CD14-positive monocyte (primary cell): ENCODE data around the gene RRP9. TPM values are rescaled to one million over a fixed set of nuclear protein-coding genes. Genes with fewer than 3 reads are reported as not detected.

Source experiments
- DNase-seq, 3 donors: peaks; one replicate each; pipeline ENCODE4 v3.0.0-alpha.2; 2011 to 2022
- H2AFZ ChIP-seq: 2 replicates; pipeline ENCODE4 v1.6.0; 2012; ENCODE audit warnings: mild to moderate bottlenecking, low read depth, low read length, inconsistent platforms; ENCODE audit not compliant: insufficient read depth, poor library complexity, severe bottlenecking
- H3K27ac ChIP-seq, 2 donors: 1 replicate in 1 of 2; 2 replicates in 1 of 2; pipeline ENCODE4 v1.5.1; 2012 to 2013; ENCODE audit warnings: low read length in 2 of 2, control low read depth in 1 of 2, inconsistent platforms in 1 of 2, low read depth in 1 of 2, mild to moderate bottlenecking in 1 of 2
- H3K27me3 ChIP-seq, 2 donors: one replicate each; pipeline versions ENCODE4 v1.6.0 to v1.6.1; 2011 to 2013; ENCODE audit warnings: low read length in 2 of 2; ENCODE audit not compliant: control insufficient read depth in 2 of 2, insufficient read depth in 2 of 2
- H3K36me3 ChIP-seq, 2 donors: replicated peaks in 1 of 2; 1 replicate in 1 of 2; 2 replicates in 1 of 2; pipeline versions ENCODE4 v1.5.1 to v1.6.1; 2012 to 2013; ENCODE audit warnings: low read length in 2 of 2, control low read depth in 1 of 2, inconsistent platforms in 1 of 2, mild to moderate bottlenecking in 1 of 2; ENCODE audit not compliant: insufficient read depth in 2 of 2, control insufficient read depth in 1 of 2
- H3K4me1 ChIP-seq, 2 donors: 1 replicate in 1 of 2; 2 replicates in 1 of 2; pipeline versions ENCODE4 v1.5.1 to v1.6.1; 2012 to 2013; ENCODE audit warnings: low read length in 2 of 2, control low read depth in 1 of 2, inconsistent platforms in 1 of 2, mild to moderate bottlenecking in 1 of 2, moderate library complexity in 1 of 2; ENCODE audit not compliant: insufficient read depth in 2 of 2, control insufficient read depth in 1 of 2
- H3K4me2 ChIP-seq: replicated peaks from 2 replicates; pipeline ENCODE3; 2012; ENCODE audit warnings: low read length, moderate library complexity, mild to moderate bottlenecking; ENCODE audit not compliant: poor library complexity, severe bottlenecking; ENCODE audit errors: extremely low read depth
- H3K4me3 ChIP-seq, 3 experiments: fragments of 200-600 bp in 1 of 3; sonication (generic) in 1 of 3; replicated peaks in 1 of 3; 1 replicate in 2 of 3; 2 replicates in 1 of 3; pipeline ENCODE4 v1.5.1; 2011 to 2013; ENCODE audit warnings: low read length in 3 of 3, mild to moderate bottlenecking in 3 of 3, control low read depth in 2 of 3, low read depth in 2 of 3, inconsistent platforms in 1 of 3, moderate library complexity in 1 of 3
- H3K79me2 ChIP-seq: 2 replicates; pipeline ENCODE4 v1.6.0; 2012; ENCODE audit warnings: mild to moderate bottlenecking, control low read depth, inconsistent platforms, low read length, moderate library complexity; ENCODE audit not compliant: insufficient read depth
- H3K9ac ChIP-seq: 2 replicates; pipeline ENCODE4 v1.6.0; 2017; ENCODE audit warnings: low read length, mild to moderate bottlenecking; ENCODE audit not compliant: insufficient read depth, poor library complexity, severe bottlenecking
- H3K9me3 ChIP-seq, 2 donors: replicated peaks in 1 of 2; 1 replicate in 1 of 2; 2 replicates in 1 of 2; pipeline versions ENCODE4 v1.5.1 to v1.6.1; 2012 to 2013; ENCODE audit warnings: low read length in 2 of 2, control low read depth in 1 of 2; ENCODE audit not compliant: control insufficient read depth in 1 of 2, insufficient read depth in 1 of 2
- H4K20me1 ChIP-seq: 2 replicates; pipeline ENCODE4 v1.6.0; 2012; ENCODE audit warnings: mild to moderate bottlenecking, low read length, control low read depth, moderate library complexity; ENCODE audit not compliant: insufficient read depth
- H3K27ac Mint-ChIP-seq, 7 donors: one replicate each; pipeline ENCODE4 v1.8.0; 2020; ENCODE audit warnings: mild to moderate bottlenecking in 7 of 7, mixed read lengths in 7 of 7, moderate library complexity in 6 of 7, inconsistent platforms in 2 of 7
- H3K27me3 Mint-ChIP-seq, 3 donors: one replicate each; pipeline ENCODE4 v1.8.0; 2021 to 2022; ENCODE audit warnings: low read depth in 3 of 3, mild to moderate bottlenecking in 3 of 3, mixed read lengths in 3 of 3, moderate library complexity in 3 of 3, inconsistent platforms in 1 of 3
- H3K36me3 Mint-ChIP-seq, 2 donors: one replicate each; pipeline ENCODE4 v1.8.0; 2020; ENCODE audit warnings: mixed read lengths in 2 of 2, inconsistent platforms in 1 of 2, mild to moderate bottlenecking in 1 of 2
- H3K4me1 Mint-ChIP-seq: one replicate; pipeline ENCODE4 v1.8.0; 2020; ENCODE audit warnings: mild to moderate bottlenecking, mixed read lengths
- H3K4me3 Mint-ChIP-seq, 2 donors: one replicate each; pipeline ENCODE4 v1.8.0; 2020; ENCODE audit warnings: mild to moderate bottlenecking in 2 of 2, mixed read lengths in 2 of 2, moderate library complexity in 1 of 2
- H3K9me3 Mint-ChIP-seq, 7 donors: one replicate each; pipeline ENCODE4 v1.8.0; 2020 to 2022; ENCODE audit warnings: mixed read lengths in 7 of 7, mild to moderate bottlenecking in 6 of 7, moderate library complexity in 6 of 7, inconsistent platforms in 2 of 7
- WGBS: methylation state at CpG from one replicate; pipeline ENCODE4 v1.1.5; 2013; ENCODE audit warnings: missing lambda C conversion rate; ENCODE audit not compliant: insufficient coverage; 5-methylcytosine and 5-hydroxymethylcytosine counted together
- intact Hi-C, 2 donors: fragments of 100-400 bp; cut with micrococcal nuclease; formaldehyde crosslinking; loops; one replicate each; pipeline versions ENCODE4 v1.15.0 to v1.15.1; 2023
- polyA plus RNA-seq, 3 donors: library from polyadenylated mRNA; depleted of rRNA in 1 of 3; unstranded in 2 of 3; stranded (reverse) in 1 of 3; fragments of 300-500 nt in 2 of 3; fragments of >200 nt in 1 of 3; fragmentation: Illumina TruSeq in 2 of 3; gene quantifications; 1 replicate in 2 of 3; 2 replicates in 1 of 3; pipeline ENCODE4 v1.2.3, GENCODE V29; 2012 to 2021
- TF ChIP-seq, protein P1 (sequence below): fragments of 200-600 bp; IDR thresholded peaks from one replicate; pipeline ENCODE4 v1.8.0; 2022; ENCODE audit warnings: antibody characterized with exemption, mild to moderate bottlenecking

Gene RRP9
- polyA plus RNA-seq, 3 donors = 6.7 to 10.4 (median 9.9) TPM

DNA sequence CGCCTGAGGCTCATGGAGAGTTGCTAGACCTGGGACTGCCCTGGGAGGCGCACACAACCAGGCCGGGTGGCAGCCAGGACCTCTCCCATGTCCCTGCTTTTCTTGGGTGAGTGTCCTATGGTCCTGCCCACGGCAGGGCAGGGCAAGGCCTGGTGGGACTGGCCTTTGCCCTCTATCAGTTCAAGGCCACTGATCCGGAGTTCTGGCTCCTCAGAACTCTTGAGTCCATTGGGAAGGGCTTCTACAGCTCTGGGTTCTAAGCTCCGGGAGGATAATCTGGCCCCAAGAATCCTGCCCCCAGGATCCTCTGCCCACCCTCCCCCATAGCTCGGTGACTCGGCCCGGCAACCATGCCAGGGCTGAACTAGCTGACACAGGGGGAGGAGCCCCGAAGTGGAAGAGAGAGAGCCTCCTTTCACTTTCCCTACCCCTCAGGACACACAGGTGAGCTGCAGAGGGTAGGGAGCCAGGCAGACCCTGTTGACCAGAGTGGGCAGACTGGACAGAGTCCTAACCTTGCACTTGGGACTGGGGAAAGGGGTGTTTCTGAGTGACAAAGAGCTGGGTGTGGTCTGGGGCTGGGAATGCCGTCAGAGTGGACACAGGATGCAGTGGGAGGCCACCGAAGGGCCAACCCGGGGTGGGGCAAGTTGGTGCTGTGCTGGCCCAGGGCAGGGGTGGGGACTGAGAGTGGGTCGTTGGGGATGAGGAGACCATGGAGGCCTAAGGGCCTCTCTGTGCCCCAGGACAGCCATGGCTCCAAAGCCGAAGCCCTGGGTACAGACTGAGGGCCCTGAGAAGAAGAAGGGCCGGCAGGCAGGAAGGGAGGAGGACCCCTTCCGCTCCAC lies 1.1 kb upstream of the RRP9 start:
- Histone ChIP-seq H3K9ac (peak overlapping the region; percentile 76), H3K36me3 (peaks cover 7 to 16% of the 10 kb centered on the region in 2 donors), H3K79me2 (peaks cover 19% of the 10 kb centered on the region), H2AFZ (peak overlapping the region; percentile 85), H3K27me3 (no peaks in the 10 kb centered on the region), H3K9me3 (no peaks in the 10 kb centered on the region), H3K27ac (peak overlapping the region; percentile 58 to 86), H3K4me3 (peak overlapping the region; percentile 35 to 90 (median 48)), H3K4me2 (peak overlapping the region; percentile 96), H4K20me1 (no peaks in the 10 kb centered on the region), H3K4me1 (peaks cover 22 to 27% of the 10 kb centered on the region in 2 donors)
- peaks cover 0 to 2% (median 2%) of the 10 kb centered on the region in 3 donors for H3K27me3 Mint-ChIP-seq
- TF ChIP-seq, protein P1, sequence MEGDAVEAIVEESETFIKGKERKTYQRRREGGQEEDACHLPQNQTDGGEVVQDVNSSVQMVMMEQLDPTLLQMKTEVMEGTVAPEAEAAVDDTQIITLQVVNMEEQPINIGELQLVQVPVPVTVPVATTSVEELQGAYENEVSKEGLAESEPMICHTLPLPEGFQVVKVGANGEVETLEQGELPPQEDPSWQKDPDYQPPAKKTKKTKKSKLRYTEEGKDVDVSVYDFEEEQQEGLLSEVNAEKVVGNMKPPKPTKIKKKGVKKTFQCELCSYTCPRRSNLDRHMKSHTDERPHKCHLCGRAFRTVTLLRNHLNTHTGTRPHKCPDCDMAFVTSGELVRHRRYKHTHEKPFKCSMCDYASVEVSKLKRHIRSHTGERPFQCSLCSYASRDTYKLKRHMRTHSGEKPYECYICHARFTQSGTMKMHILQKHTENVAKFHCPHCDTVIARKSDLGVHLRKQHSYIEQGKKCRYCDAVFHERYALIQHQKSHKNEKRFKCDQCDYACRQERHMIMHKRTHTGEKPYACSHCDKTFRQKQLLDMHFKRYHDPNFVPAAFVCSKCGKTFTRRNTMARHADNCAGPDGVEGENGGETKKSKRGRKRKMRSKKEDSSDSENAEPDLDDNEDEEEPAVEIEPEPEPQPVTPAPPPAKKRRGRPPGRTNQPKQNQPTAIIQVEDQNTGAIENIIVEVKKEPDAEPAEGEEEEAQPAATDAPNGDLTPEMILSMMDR = no peak
- DNase-seq = peak; percentile 26 to 38 (median 38)
- peak overlapping the region; percentile 85 to 86 for H3K4me3 Mint-ChIP-seq
- WGBS = 47% methylated on average over 10 of the region's 17 CpGs
- peaks cover 9 to 16% of the 10 kb centered on the region in 2 donors for H3K36me3 Mint-ChIP-seq
- intact Hi-C loops = loop anchor here (2.0 to 5.0 kb wide), 5 partner anchors 32 to 199 kb away; partner anchors contain the start of genes ABHD14A (in 2 of the 2), ABHD14B (in 2 of the 2), DUSP7 (in 1 of the 2) and RPL29 (in 1 of the 2)
- peaks cover 0 to 1% (median 0%) of the 10 kb centered on the region in 7 donors for H3K9me3 Mint-ChIP-seq
- H3K4me1 Mint-ChIP-seq = peaks cover 28% of the 10 kb centered on the region
- peak overlapping the region; percentile 74 to 91 (median 84) for H3K27ac Mint-ChIP-seq

DNA sequence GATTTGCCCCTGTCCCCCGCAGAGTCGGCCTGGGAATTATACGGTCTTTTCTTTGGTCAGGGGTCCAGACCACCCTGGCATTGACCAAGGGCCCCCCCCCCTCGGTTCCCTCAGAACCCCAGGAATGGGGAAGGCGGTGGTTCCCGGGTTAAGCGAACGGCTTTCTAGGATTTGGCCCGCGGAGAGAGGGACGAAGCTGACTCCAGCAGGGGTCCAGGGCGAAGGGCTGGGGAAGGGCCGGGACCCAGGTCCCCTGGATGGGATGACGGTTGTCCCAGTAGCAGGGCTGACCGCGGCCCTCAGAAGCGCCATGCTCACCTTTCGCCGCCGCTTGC lies 274 bp downstream of the RRP9 start:
- H3K27ac Mint-ChIP-seq = peak overlapping the region in 2 of 7 donors; percentile 67 to 86
- TF ChIP-seq, protein P1 = no peak

More for the DNA sequence above, 274 bp downstream of the RRP9 start:
- peaks cover 28% of the 10 kb centered on the region for H3K4me1 Mint-ChIP-seq
- H3K27ac ChIP-seq = peak overlapping the region in 1 of 2 donors; percentile 60
- DNase-seq = no peak
- intact Hi-C loops = loop anchor here (5.0 kb wide), 3 partner anchors 116 to 201 kb away; partner anchors contain the start of gene DUSP7 (in 1 of the 2)
- peaks cover 22 to 27% of the 10 kb centered on the region in 2 donors for H3K4me1 ChIP-seq
- H3K79me2 ChIP-seq = peaks cover 19% of the 10 kb centered on the region
- H3K36me3 Mint-ChIP-seq = peaks cover 23 to 29% of the 10 kb centered on the region in 2 donors
- no peaks in the 10 kb centered on the region for H4K20me1 ChIP-seq
- H3K9ac ChIP-seq = peak overlapping the region; percentile 73
- peak overlapping the region; percentile 86 to 90 for H3K4me3 Mint-ChIP-seq
- peak overlapping the region; percentile 96 for H3K4me2 ChIP-seq
- H3K9me3 Mint-ChIP-seq = peaks cover 0 to 2% (median 0%) of the 10 kb centered on the region in 7 donors
- peak overlapping the region; percentile 95 for H2AFZ ChIP-seq
- no peaks in the 10 kb centered on the region for H3K27me3 ChIP-seq
- H3K4me3 ChIP-seq = peak overlapping the region; percentile 54 to 90 (median 61)
- no peaks in the 10 kb centered on the region for H3K9me3 ChIP-seq
- peaks cover 19 to 30% of the 10 kb centered on the region in 2 donors for H3K36me3 ChIP-seq
- WGBS = under 1% methylated on average over 20 of the region's 20 CpGs
- H3K27me3 Mint-ChIP-seq = no peaks in the 10 kb centered on the region
